Breast epithelium (tissue), 4 donors: ENCODE results near the gene CASP3. TPM values are rescaled to one million over a fixed set of nuclear protein-coding genes. Genes with fewer than 3 reads are reported as not detected.

Experiments
- DNase-seq, 2 donors: peaks; one replicate each; pipeline ENCODE4 v3.0.0-alpha.2; 2019; ENCODE audit warnings: low spot score in 2 of 2
- H3K27ac ChIP-seq, 2 donors: fragments of 200-600 bp; sonication (generic) in 1 of 2; one replicate each; pipeline ENCODE4 v1.5.1; 2016 to 2019; ENCODE audit warnings: mild to moderate bottlenecking in 1 of 2
- H3K27me3 ChIP-seq, 2 donors: fragments of 200-600 bp; sonication (generic) in 1 of 2; one replicate each; pipeline versions ENCODE4 v1.5.1 to v1.6.0; 2017 to 2019; ENCODE audit warnings: control low read depth in 1 of 2, mild to moderate bottlenecking in 1 of 2
- H3K36me3 ChIP-seq: fragments of 200-600 bp; one replicate; pipeline ENCODE4 v1.5.1; 2019
- H3K4me1 ChIP-seq, 2 donors: fragments of 200-600 bp; sonication (generic); one replicate each; pipeline ENCODE4 v1.5.1; 2016 to 2019; ENCODE audit warnings: control low read depth in 1 of 2
- H3K4me3 ChIP-seq, 3 donors: fragments of 200-600 bp; sonication (generic); 1 replicate in 2 of 3; 2 replicates in 1 of 3; pipeline ENCODE4 v1.5.1; 2016 to 2019; ENCODE audit warnings: mild to moderate bottlenecking in 3 of 3, moderate library complexity in 2 of 3
- H3K9me3 ChIP-seq, 2 donors: fragments of 200-600 bp; sonication (generic) in 1 of 2; one replicate each; pipeline ENCODE4 v1.5.1; 2016 to 2019; ENCODE audit warnings: control low read depth in 1 of 2
- CTCF ChIP-seq, 3 donors: fragments of 450-650 bp; IDR thresholded peaks; one replicate each; pipeline ENCODE4 v1.5.1; 2016 to 2017; ENCODE audit warnings: antibody characterized with exemption in 3 of 3, mild to moderate bottlenecking in 3 of 3, moderate library complexity in 3 of 3
- POLR2A ChIP-seq: fragments of 450-650 bp; IDR thresholded peaks from one replicate; pipeline ENCODE4 v1.6.1; 2016; ENCODE audit warnings: antibody characterized with exemption, mild to moderate bottlenecking, moderate library complexity
- POLR2AphosphoS5 ChIP-seq, 3 donors: sonication (generic); formaldehyde crosslinking; IDR thresholded peaks; one replicate each; pipeline ENCODE4 v1.6.1; 2017; ENCODE audit warnings: antibody characterized with exemption in 3 of 3
- intact Hi-C: fragments of 100-400 bp; cut with DNase I; formaldehyde crosslinking; loops from one replicate; pipeline ENCODE4 v1.15.1; 2023; ENCODE audit warnings: low total_unique reads
- total RNA-seq, 3 donors: library from RNA; depleted of rRNA; stranded (reverse); fragments of >200 nt; gene quantifications; one replicate each; pipeline ENCODE4 v1.1.0, GENCODE V29; 2016

CASP3 gene
- total RNA-seq, 3 donors from 2014 or later, result 16.4 to 20.9 (median 16.6) TPM

GRCh38 chr4:184641451-184641850, 7.8 kb downstream of the CASP3 start:
- no peaks in the 10 kb centered on the region for H3K9me3 ChIP-seq
- TF ChIP-seq POLR2AphosphoS5 (IDR thresholded peaks at IDR 0.05) (no peak), CTCF (IDR thresholded peaks at IDR 0.05) (no peak), POLR2A (no peak)
- H3K27ac ChIP-seq, result no peak overlapping the region
- no peaks in the 10 kb centered on the region for H3K4me1 ChIP-seq
- no peak overlapping the region for H3K4me3 ChIP-seq
- intact Hi-C loops, result no loop called here
- no peaks in the 10 kb centered on the region for H3K27me3 ChIP-seq
- no peaks in the 10 kb centered on the region for H3K36me3 ChIP-seq
- no peak for DNase-seq

GRCh38 chr4:184641022-184641421, 8.2 kb downstream of the CASP3 start:
- no peak for TF ChIP-seq POLR2AphosphoS5 (IDR thresholded peaks at IDR 0.05)
- TF ChIP-seq POLR2A, result no peak
- TF ChIP-seq CTCF (IDR thresholded peaks at IDR 0.05), result no peak
- Histone ChIP-seq H3K4me1 (no peaks in the 10 kb centered on the region), H3K4me3 (no peak overlapping the region), H3K27me3 (no peaks in the 10 kb centered on the region), H3K27ac (no peak overlapping the region), H3K36me3 (no peaks in the 10 kb centered on the region), H3K9me3 (no peaks in the 10 kb centered on the region)
- no peak for DNase-seq
- intact Hi-C loops, result no loop called here

GRCh38 chr4:184636897-184637296, 12.3 kb downstream of the CASP3 start:
- Histone ChIP-seq H3K4me3 (no peak overlapping the region), H3K36me3 (no peaks in the 10 kb centered on the region), H3K27ac (no peak overlapping the region), H3K9me3 (no peaks in the 10 kb centered on the region), H3K27me3 (no peaks in the 10 kb centered on the region), H3K4me1 (no peaks in the 10 kb centered on the region)
- DNase-seq, result no peak
- no peak for TF ChIP-seq POLR2A
- no peak for TF ChIP-seq CTCF (IDR thresholded peaks at IDR 0.05)
- no peak for TF ChIP-seq POLR2AphosphoS5 (IDR thresholded peaks at IDR 0.05)
- intact Hi-C loops, result no loop called here

- no peaks in the 10 kb centered on the region for H3K9me3 ChIP-seq
- H3K27me3 ChIP-seq, result no peaks in the 10 kb centered on the region
- no peak for DNase-seq
- TF ChIP-seq CTCF (IDR thresholded peaks at IDR 0.05), result no peak
- no peak for TF ChIP-seq POLR2A
- TF ChIP-seq POLR2AphosphoS5 (IDR thresholded peaks at IDR 0.05), result no peak
- intact Hi-C loops, result no loop called here
- no peaks in the 10 kb centered on the region for H3K4me1 ChIP-seq
- H3K36me3 ChIP-seq, result no peaks in the 10 kb centered on the region
- H3K4me3 ChIP-seq, result no peak overlapping the region
- no peak overlapping the region for H3K27ac ChIP-seq
These were observed 13.1 kb downstream of the CASP3 start for GRCh38 chr4:184636144-184636543.

- no peak overlapping the region for H3K27ac ChIP-seq
- H3K9me3 ChIP-seq, result no peaks in the 10 kb centered on the region
- no peaks in the 10 kb centered on the region for H3K36me3 ChIP-seq
- TF ChIP-seq POLR2A (no peak), POLR2AphosphoS5 (IDR thresholded peaks at IDR 0.05) (no peak), CTCF (IDR thresholded peaks at IDR 0.05) (no peak)
- no peaks in the 10 kb centered on the region for H3K4me1 ChIP-seq
- H3K27me3 ChIP-seq, result no peaks in the 10 kb centered on the region
- H3K4me3 ChIP-seq, result no peak overlapping the region
- intact Hi-C loops, result no loop called here
- DNase-seq, result no peak
These were observed 13.9 kb downstream of the CASP3 start for GRCh38 chr4:184635381-184635780.
